Gastroesophageal sphincter (tissue), 3 donors: ENCODE data around the gene SCAPER.

Experiments
- EP300 ChIP-seq: sonication (generic); formaldehyde crosslinking; IDR thresholded peaks from one replicate; pipeline ENCODE4 v1.6.1; 2017; ENCODE audit warnings: antibody characterized with exemption, mild to moderate bottlenecking
- TF ChIP-seq, protein P1 (sequence below), 4 experiments: fragments of 200-600 bp in 2 of 4; fragments of 450-650 bp in 2 of 4; sonication (generic) in 1 of 4; IDR thresholded peaks; one replicate each; pipeline ENCODE4 v1.5.1; 2017 to 2019; ENCODE audit warnings: antibody characterized with exemption in 4 of 4, mild to moderate bottlenecking in 2 of 4, moderate library complexity in 2 of 4

- TF ChIP-seq EP300, result no peak
- TF ChIP-seq, protein P1, sequence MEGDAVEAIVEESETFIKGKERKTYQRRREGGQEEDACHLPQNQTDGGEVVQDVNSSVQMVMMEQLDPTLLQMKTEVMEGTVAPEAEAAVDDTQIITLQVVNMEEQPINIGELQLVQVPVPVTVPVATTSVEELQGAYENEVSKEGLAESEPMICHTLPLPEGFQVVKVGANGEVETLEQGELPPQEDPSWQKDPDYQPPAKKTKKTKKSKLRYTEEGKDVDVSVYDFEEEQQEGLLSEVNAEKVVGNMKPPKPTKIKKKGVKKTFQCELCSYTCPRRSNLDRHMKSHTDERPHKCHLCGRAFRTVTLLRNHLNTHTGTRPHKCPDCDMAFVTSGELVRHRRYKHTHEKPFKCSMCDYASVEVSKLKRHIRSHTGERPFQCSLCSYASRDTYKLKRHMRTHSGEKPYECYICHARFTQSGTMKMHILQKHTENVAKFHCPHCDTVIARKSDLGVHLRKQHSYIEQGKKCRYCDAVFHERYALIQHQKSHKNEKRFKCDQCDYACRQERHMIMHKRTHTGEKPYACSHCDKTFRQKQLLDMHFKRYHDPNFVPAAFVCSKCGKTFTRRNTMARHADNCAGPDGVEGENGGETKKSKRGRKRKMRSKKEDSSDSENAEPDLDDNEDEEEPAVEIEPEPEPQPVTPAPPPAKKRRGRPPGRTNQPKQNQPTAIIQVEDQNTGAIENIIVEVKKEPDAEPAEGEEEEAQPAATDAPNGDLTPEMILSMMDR (IDR thresholded peaks at IDR 0.05), result no peak
Measured at GRCh38 chr15:76668900-76669299, 236.2 kb downstream of the SCAPER start.
